Measurements from ENCODE around the gene SLC25A30.

SLC25A30 gene

DNA sequence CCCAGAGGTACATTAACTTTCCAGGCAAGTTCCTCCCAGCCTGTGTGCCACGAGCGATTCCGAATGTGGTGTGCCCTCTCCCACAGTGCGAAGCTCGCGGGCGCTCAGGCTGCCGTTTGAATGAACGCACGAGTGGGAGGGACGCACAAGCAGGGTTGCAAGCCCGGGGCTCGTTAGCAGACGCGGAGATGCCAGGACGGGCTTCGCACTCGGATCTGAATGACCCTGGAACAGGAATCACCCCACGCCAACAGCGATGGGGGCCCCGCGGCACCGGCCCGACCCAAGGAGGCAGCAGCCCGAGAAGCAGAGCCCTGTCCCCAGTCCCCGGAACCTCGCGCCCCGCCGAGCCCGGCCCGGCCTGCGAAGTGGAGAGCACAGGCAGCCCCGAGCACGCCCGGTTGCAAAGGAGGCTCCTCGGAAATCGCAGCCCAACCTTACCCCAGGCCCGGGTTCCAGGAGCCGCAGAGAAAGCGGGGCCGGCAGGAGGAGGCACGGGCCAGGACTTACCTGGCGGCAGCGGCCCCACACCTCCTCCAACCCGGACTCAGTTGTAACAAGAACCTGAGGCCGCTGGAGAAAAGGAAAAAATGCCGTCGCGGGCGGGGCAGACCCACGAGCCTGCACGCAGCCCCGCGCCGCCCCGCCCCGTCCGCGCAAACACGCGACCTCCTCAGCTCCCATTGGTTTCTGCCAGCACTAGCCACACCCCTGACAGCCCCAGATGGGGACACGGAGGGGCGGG is at the start of gene SLC25A30:
TSS of gene SLC25A30 (minus strand) at position 584 of the 745 bp plus-strand sequence. CDS start 6,948 bp downstream, outside the sequence.
- DNase-seq, result peak; percentile 80

DNA sequence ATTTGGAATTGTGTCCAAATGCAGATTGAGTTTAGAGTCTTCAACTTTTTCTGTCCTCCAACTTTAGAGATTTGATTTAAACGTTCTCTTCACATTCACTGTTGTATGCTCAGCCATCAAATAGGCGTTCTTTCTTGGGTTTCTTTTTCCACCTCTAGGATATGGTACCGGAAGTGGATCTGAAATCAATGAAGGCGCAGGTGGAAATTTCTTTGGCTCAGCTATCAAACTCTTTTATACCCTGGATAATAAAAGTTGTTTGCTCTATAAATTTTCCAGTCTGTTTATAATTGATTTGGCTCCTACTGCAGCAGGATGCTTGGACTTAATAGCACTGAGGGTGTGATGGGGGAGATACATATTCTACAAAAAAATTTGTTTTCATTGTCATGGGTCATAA is 48.2 kb upstream of the SLC25A30 start:
- no peak for DNase-seq

DNA sequence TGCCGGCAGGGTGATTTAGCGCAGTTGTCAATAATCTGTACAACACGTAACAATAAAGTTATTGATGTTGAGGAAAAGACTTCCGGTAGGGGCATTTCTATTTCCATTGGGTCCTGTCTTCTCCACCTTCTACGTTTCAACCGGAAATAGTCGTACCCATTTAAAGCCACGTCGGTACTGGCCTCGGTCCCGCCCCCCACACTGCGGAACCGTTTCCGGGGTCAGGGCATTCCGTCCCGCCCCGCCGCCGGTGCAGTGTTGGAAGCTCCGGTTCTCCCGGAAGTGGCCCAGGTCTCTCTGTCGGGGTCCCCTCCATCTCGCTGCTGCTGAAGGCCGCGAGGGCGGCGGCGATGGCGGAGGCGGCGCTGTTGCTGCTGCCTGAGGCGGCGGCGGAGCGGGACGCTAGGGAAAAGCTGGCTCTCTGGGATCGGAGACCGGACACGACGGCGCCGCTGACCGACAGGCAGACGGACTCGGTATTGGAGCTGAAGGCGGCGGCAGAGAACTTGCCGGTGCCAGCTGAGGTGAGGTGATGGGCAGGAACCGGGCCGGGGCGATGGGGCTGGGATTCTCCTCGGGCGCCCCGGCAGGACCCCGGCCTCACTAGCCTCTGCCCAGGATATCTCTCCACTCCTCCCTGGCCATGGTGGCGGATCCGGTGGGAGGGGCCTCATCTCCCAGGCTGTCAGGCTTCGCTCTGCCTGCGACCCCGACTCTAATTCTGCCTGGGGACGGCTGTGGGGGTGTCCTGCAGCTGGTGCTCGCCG is 46.7 kb upstream of the SLC25A30 start, which contains the start of gene COG3:
TSS of gene COG3 (plus strand) at position 253 of the 767 bp plus-strand sequence. CDS start at position 351, 98 bp downstream.
- DNase-seq, result peak; percentile 90

DNA sequence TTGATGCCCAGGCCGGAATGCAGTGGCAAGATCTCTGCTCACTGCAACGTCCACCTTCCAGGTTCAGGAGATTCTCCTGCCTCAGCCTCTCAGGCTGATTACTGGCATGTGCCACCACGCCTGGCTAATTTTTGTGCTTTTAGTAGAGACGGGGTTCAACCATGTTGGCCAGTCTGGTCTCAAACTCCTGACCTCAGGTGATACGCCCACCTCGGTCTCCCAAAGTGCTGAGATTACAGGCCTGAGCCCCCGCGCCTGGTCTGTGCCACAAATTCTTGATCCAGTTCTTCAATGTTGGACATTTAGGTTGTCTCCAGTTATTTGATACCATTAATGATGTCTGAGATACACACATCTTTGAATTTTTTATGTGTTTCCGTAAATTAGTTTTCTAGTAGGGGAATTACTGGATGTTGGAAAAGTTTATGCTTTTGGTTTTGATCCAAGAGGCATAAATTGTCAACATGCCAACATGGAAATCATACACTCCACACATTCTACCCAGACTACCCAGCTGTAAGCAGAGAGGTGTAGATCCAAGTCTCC is 46.0 kb upstream of the SLC25A30 start:
- no peak for DNase-seq

DNA sequence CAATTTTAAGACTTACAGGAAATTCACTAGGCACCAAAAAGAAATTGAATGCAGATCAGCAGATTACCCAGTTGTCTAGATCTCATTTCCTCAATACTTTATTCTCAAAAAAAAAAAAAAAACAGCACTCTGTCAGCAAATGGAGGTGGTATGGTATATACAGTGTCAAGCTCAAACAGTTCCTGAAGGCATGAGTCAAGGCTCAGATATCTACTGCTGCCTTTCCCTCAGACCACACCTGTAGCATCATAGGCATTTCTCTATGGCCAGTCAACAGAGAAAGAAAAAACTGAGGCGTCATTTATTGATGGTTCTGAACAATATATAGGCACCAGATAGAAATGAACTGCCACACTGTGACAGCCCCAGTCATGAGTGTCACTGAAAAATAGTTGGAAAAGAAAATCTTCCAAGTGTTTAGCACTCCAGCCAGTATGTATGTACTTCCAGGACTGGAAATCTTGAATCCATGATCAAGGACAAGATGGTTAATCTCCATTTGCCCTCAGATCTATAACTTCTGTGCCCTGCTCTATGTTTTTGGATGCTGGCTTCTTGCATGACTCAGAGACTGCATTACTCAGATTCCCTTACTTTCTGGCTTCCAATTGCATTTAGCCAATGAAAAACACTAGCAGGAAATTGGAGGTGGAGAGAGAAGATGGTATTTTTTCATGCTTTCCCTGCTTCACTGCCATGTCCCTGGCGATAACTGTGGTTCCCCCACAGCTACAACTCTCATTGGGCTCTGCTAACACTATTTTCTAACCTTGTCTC is 38.2 kb upstream of the SLC25A30 start:
- no peak for DNase-seq

DNA sequence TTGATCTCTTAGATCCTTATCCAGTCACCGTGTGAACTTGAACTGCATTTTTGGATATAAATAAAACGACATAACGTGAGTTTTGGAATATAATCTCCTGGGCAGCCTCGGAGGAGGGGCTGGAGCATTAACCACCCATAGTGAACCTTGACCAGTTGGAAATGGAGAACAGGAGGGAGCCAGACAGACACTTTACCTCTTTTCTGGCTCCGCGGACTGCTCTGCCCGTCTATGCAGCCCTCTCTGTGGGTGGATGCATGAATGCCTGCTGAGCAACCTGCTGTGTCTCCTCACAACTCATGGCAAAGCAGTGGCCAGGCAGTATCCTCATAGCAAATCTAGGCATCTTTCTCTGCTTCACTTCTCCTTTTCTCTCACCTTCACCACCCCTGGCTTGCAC is 36.0 kb upstream of the SLC25A30 start:
- no peak for DNase-seq

DNA sequence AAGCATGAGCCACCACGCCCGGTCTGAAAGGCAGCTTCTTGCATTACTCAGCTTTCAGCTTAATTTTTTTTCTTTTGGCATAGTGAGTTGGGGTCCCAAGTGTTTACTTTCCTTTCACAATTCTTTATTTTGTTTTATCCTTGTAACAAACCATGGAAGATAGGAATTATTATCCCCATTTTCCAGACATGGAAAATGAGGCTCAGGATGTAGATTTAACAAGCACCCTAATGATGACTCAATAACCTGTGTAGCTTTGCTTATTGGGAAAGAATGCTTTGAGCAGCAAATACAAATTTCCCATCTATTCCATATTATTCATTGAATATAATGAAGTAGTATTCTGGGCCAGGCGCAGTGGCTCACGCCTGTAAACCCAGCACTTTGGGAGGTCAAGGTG is 33.1 kb upstream of the SLC25A30 start:
- no peak for DNase-seq

- DNase-seq, result no peak
Measured at GRCh38 chr13:45448965-45449559, 30.9 kb upstream of the SLC25A30 start.

DNA sequence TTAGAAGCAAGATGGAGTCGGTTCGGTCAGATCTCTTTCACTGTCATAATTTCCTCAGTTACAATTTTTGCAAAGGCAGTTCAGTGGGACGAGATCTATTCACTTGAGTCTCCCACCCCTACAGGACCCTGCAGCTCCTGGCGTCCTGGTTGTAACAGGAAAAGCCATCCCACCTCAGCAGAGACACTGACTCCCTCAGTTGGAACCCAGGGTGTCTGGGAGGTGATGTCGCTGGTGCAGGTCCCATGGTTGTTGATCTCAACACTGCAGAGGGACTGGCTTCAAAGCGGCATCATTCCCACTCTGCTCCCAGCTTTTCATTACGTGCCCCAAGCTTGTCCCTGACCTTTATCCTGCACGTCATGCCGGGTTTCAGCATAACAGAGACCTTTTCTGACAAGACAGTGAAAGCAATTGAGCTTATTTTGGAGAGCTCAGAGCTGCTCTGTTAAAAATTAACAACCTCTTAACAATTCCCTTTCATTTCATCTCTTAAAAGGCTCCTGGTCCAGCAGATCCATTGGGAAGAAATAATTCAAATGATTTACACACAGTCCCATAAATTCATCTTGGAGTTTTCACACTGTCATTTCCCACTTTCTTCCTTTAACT is 29.0 kb upstream of the SLC25A30 start:
- DNase-seq, result no peak

- DNase-seq, result no peak
Measured at GRCh38 chr13:45446181-45446580, 28.0 kb upstream of the SLC25A30 start.

- no peak for DNase-seq
Measured at GRCh38 chr13:45445053-45445452, 26.9 kb upstream of the SLC25A30 start.

DNA sequence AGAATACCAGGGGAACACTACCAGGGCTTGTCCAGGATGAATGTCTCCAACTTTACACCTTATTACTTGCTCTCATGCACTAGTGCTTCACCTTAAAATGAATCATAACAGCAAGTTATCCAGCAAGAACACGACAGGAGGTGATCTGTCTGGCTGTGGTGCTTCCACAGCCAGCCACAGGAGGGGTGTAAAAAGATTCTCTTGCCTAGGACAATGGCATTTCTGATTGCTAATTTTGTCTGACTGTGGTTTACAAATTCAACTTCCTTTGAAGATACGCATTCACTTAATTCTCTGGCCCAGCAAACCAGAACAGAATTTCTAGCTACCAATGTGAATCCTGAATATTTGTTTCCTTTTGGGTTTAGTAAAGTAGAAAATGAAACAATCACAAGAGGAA is 23.5 kb upstream of the SLC25A30 start:
- no peak for DNase-seq

DNA sequence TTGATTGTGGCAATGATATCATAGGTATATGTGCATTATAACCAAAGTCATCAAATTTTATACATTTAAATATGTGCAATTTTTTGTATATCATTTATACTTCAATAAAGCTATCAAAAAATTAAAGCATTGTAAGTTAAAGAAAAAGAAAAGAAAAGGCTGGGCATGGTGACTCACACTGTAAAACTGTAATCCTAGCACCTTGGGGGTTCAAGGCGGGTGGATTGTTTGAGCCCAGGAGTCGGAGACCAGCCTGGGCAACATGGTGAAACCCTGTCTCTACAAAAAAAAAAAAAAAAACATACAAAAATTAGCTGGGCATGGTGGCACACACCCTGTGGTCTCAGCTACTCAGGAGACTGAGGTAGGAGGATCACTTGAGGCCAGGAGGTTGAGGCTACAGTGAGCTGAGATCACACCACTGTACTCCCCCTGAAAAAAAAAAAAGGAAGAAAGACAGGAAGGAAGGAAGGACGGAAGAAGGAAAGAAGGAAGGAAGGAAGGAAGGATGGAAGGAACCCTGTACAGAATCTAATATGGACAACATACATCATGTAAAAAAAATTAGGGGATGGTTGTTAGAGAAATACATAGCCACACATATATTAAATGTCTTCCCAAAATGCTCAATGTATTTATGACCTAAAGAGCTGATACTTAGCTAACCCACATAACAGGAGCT is 21.7 kb upstream of the SLC25A30 start:
- no peak for DNase-seq

DNA sequence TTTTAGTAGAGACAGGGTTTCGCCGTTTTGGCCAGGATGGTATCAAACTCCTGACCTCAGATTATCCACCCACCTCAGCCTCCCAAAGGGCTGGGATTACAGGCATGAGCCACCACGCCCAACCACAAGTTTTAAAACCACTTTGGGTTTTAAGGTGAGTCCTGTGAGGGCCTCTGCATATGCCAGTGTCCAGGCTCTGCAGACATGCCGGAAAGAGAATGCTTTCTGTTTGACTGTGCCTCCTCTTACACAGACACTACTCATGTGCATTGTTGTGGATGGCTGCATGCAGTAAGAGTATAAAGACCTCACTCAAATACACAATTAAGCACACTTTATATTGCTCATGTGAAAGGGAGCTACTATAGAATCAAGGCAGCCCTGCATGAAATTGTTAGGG is 20.8 kb upstream of the SLC25A30 start:
- DNase-seq, result no peak

DNA sequence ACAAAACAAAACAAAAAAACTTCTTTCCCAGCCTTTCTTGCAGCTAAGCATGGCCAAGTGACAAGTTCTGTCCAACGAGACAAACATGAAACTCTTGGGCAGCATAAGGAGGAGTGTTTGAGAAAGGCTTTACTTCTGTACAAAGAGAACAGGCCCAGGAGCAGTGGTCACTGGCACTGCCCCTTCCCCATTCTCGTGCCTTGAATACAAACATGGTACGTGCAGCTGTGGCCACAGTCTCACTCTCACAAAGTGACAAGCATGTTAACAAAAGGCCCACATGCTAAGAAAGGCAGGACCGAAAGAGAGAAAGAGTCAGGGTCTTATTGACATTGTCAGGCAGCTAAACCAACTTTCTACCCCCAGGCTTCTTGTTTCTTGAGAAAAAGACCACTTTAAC is 19.8 kb upstream of the SLC25A30 start:
- no peak for DNase-seq

- DNase-seq, result no peak
Measured at GRCh38 chr13:45436953-45437352, 18.8 kb upstream of the SLC25A30 start.

GRCh38 chr13:45436332-45436731 is 18.2 kb upstream of the SLC25A30 start:
- DNase-seq, result no peak

DNA sequence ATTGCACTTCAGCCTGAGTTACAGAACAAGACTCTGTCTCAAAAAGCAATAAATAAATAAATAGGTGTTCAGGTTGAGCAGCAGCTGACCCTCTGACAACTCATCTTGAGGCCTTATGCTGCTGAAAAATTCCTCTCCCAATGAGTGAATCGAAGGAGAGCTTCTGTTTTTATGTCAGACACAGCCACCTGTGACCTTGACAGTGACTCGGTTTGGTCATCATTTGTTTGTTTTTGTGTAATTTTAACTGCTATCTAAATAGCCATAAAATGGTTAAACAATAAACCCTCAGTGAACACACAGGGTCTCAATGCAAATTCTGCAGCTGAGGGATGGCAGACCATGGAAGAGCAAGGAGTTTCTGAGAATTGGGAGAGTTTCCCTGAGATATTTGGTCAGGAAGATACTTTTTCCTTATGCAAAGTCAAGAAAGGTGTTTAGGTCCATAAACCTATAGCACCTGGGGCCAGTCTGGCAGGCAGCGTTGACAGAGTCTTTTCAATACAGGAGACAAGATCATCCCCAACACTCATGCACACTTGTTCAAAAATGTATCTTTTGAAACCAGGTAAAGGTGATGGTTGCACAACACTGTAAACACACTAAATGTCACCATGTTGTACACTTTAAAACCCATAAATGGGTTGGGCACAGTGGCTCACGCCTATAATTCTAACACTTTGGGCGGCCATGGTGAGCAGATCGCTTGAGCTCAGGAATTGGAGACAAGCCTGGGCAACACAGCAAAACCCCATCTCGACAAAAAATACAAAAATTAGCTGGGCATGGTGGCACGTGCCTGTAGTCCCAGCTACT is 16.6 kb upstream of the SLC25A30 start:
- DNase-seq, result no peak

- DNase-seq, result no peak
Measured at GRCh38 chr13:45433381-45433790, 15.2 kb upstream of the SLC25A30 start.

DNA sequence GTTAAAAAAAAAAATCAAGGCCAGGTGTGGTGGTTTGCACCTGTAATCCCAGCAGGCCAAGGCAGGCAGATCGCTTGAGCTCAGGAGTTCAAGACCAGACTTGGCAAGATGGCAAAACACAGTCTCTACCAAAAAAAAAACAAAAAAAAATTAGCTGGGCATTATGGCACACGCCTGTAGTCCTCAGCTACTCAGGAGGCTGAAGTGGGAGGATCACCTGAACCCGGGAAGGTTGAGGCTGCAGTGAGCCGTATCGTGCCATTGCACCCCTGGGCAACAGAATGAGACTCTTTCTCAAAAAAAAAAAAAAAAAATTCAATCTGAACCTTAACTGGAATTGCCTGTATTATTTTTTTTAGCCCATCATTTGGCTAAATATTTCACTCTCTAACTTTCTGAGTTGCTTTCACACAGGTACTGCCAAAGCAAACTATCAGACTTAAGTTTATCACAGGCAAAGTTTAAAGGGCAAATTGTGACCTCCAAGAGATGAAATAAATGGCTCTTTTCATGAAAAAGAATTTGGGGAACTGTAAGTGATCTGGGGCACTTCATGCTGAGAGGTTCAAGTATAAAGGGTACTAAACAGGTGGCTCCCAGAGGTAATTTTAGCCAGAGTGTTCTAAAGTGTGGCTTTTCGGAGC is 14.7 kb upstream of the SLC25A30 start:
- no peak for DNase-seq
